Cardiac septum (tissue), 1 donor: ENCODE results near the gene ATP2A3. TPM values are rescaled to one million over a fixed set of nuclear protein-coding genes. Genes with fewer than 3 reads are reported as not detected.

ENCODE experiments used
- DNase-seq: peaks from one replicate; pipeline ENCODE4 v3.0.0-alpha.2; 2020; ENCODE audit warnings: low spot score
- intact Hi-C: fragments of 100-400 bp; cut with DNase I; formaldehyde crosslinking; loops from one replicate; pipeline ENCODE4 v1.14.0; 2022
- total RNA-seq: library from RNA; stranded (reverse); fragmentation: NEBNext Ultra II Directional; extraction: Animal tissue kit (Norgen Biotek cat#: 25700); gene quantifications from one replicate; pipeline ENCODE4 v1.2.1, GENCODE V29; 2021
- donor health status: DM: no; HTN: no; CAD: no.

ATP2A3 gene
- total RNA-seq, 1 donor from 2014 or later = 8.9 TPM

- intact Hi-C loops = loop anchor here (5.0 kb wide), 1 partner anchor 59 kb away; no protein-coding TSS in a partner anchor
- DNase-seq = no peak
Measured at GRCh38 chr17:3918372-3919122, 45.7 kb downstream of the ATP2A3 start.

GRCh38 chr17:3917391-3917931 lies 46.8 kb downstream of the ATP2A3 start:
- intact Hi-C loops = loop anchor here (5.0 kb wide), 1 partner anchor 60 kb away; no protein-coding TSS in a partner anchor
- no peak for DNase-seq

- DNase-seq = no peak
- intact Hi-C loops = loop anchor here (5.0 kb wide), 1 partner anchor 60 kb away; no protein-coding TSS in a partner anchor
Measured at GRCh38 chr17:3916825-3917224, 47.4 kb downstream of the ATP2A3 start.

GRCh38 chr17:3915995-3916696 lies 48.1 kb downstream of the ATP2A3 start, which contains the start of gene P2RX1:
Gene P2RX1, minus strand, starts transcription at chr17:3916465. Its CDS starts 240 bp downstream, at chr17:3916225.
- no peak for DNase-seq
- intact Hi-C loops = loop anchor here (2.0 to 5.0 kb wide), 3 partner anchors 61 to 157 kb away; no protein-coding TSS in a partner anchor

GRCh38 chr17:3915581-3915994 lies 48.6 kb downstream of the ATP2A3 start:
- no peak for DNase-seq
- intact Hi-C loops = loop anchor here (2.0 to 5.0 kb wide), 3 partner anchors 62 to 157 kb away; no protein-coding TSS in a partner anchor

GRCh38 chr17:3914312-3914670 lies 49.9 kb downstream of the ATP2A3 start:
- intact Hi-C loops = loop anchor here (1.0 to 5.0 kb wide), 4 partner anchors 13 to 159 kb away; no protein-coding TSS in a partner anchor

GRCh38 chr17:3913531-3914311 lies 50.5 kb downstream of the ATP2A3 start:
- intact Hi-C loops = loop anchor here (1.0 to 5.0 kb wide), 4 partner anchors 14 to 159 kb away; no protein-coding TSS in a partner anchor
- DNase-seq = peak; percentile 95

More at GRCh38 chr17:3914312-3914670, 49.9 kb downstream of the ATP2A3 start:
- no peak for DNase-seq

- intact Hi-C loops = loop anchor here (5.0 kb wide), 1 partner anchor 51 kb away; no protein-coding TSS in a partner anchor
- no peak for DNase-seq
Measured at GRCh38 chr17:3912827-3913226, 51.4 kb downstream of the ATP2A3 start.

- DNase-seq = no peak
- intact Hi-C loops = loop anchor here (5.0 kb wide), 1 partner anchor 49 kb away; no protein-coding TSS in a partner anchor
Measured at GRCh38 chr17:3911271-3912053, 52.8 kb downstream of the ATP2A3 start.

- intact Hi-C loops = loop anchor here (5.0 kb wide), 1 partner anchor 48 kb away; no protein-coding TSS in a partner anchor
Measured at GRCh38 chr17:3910420-3911270, 53.6 kb downstream of the ATP2A3 start.

GRCh38 chr17:3909257-3909656 lies 55.0 kb downstream of the ATP2A3 start:
- intact Hi-C loops = no loop called here
- DNase-seq = no peak

More at GRCh38 chr17:3910420-3911270, 53.6 kb downstream of the ATP2A3 start:
- DNase-seq = no peak

- DNase-seq = no peak
- intact Hi-C loops = no loop called here
Measured at GRCh38 chr17:3907483-3908216, 56.6 kb downstream of the ATP2A3 start.

- DNase-seq = no peak
- intact Hi-C loops = no loop called here
Measured at GRCh38 chr17:3906881-3907280, 57.4 kb downstream of the ATP2A3 start.

- DNase-seq = no peak
- intact Hi-C loops = no loop called here
Measured at GRCh38 chr17:3905017-3905520, 59.2 kb downstream of the ATP2A3 start.

GRCh38 chr17:3904501-3904900 lies 59.7 kb downstream of the ATP2A3 start:
- intact Hi-C loops = no loop called here
- DNase-seq = no peak

GRCh38 chr17:3903881-3904290 lies 60.4 kb downstream of the ATP2A3 start:
- intact Hi-C loops = no loop called here
- DNase-seq = no peak
